H1 (cell line): ENCODE measurements around the gene NPR1. TPM values are rescaled to one million over a fixed set of nuclear protein-coding genes. Genes with fewer than 3 reads are reported as not detected.
A peak's percentile ranks its signal among the peaks of the same experiment; 100 is the strongest.

Source experiments
- BACH1 ChIP-seq: IDR thresholded peaks from 2 replicates; pipeline ENCODE4 v1.6.1; 2012; ENCODE audit warnings: low read length, improper control_type of control experiment
- BCL11A ChIP-seq, 2 experiments: IDR thresholded peaks; one replicate each; pipeline ENCODE4 v1.6.1; 2011; ENCODE audit warnings: low read depth in 2 of 2, low read length in 2 of 2, mild to moderate bottlenecking in 2 of 2
- CBX5 ChIP-seq: fragments of 300-800, 300-1000 bp; sonication (generic); IDR thresholded peaks from 2 replicates; pipeline ENCODE4 v1.7.1; 2016; ENCODE audit warnings: antibody characterized with exemption, low read length, low read depth
- EZH2 ChIP-seq: fragments of 200-600 bp; sonication (generic); IDR thresholded peaks from 2 replicates; pipeline ENCODE4 v1.7.1; 2012; ENCODE audit warnings: low read depth, mild to moderate bottlenecking, moderate library complexity, low read length, inconsistent platforms; ENCODE audit not compliant: severe bottlenecking
- HDAC2 ChIP-seq, 2 experiments: fragments of 300-600 bp in 1 of 2; sonication (generic) in 1 of 2; IDR thresholded peaks; 2 replicates each; pipeline ENCODE4 v1.6.1; 2011 to 2012; ENCODE audit warnings: low read depth in 2 of 2, low read length in 2 of 2, mild to moderate bottlenecking in 2 of 2, moderate library complexity in 2 of 2, borderline replicate concordance in 1 of 2, inconsistent platforms in 1 of 2
- HDAC6 ChIP-seq: IDR thresholded peaks from one replicate; pipeline ENCODE4 v1.7.1; 2012; ENCODE audit warnings: low read depth, mild to moderate bottlenecking, inconsistent platforms, low read length, moderate library complexity
- JUN ChIP-seq: IDR thresholded peaks from 2 replicates; pipeline ENCODE4 v1.6.1; 2011; ENCODE audit warnings: low read depth, mild to moderate bottlenecking, improper control_type of control experiment, low read length
- JUND ChIP-seq: IDR thresholded peaks from 2 replicates; pipeline ENCODE4 v1.6.1; 2011; ENCODE audit warnings: mild to moderate bottlenecking, improper control_type of control experiment, low read length
- MAFK ChIP-seq: IDR thresholded peaks from 2 replicates; pipeline ENCODE4 v1.6.1; 2012; ENCODE audit warnings: low read depth, mild to moderate bottlenecking, improper control_type of control experiment, low read length
- PHF8 ChIP-seq: fragments of 200-600 bp; sonication (generic); conservative IDR thresholded peaks from 2 replicates; pipeline ENCODE4 v1.7.1; 2012; ENCODE audit warnings: low read depth, mild to moderate bottlenecking, inconsistent platforms, low read length, moderate library complexity
- POLR2A ChIP-seq, 2 experiments: IDR thresholded peaks; 1 replicate in 1 of 2; 2 replicates in 1 of 2; pipeline ENCODE4 v1.6.1; 2011; ENCODE audit warnings: low read depth in 2 of 2, low read length in 2 of 2, mild to moderate bottlenecking in 2 of 2; ENCODE audit errors: control extremely low read depth in 1 of 2
- RAD21 ChIP-seq, 2 experiments: IDR thresholded peaks in 1 of 2; conservative IDR thresholded peaks in 1 of 2; 2 replicates each; pipeline ENCODE4 v1.6.1; 2011; ENCODE audit warnings: low read depth in 2 of 2, low read length in 2 of 2, improper control_type of control experiment in 1 of 2, inconsistent platforms in 1 of 2, mild to moderate bottlenecking in 1 of 2, moderate library complexity in 1 of 2
- RBBP5 ChIP-seq: IDR thresholded peaks from 2 replicates; pipeline ENCODE4 v1.7.1; 2012; ENCODE audit warnings: low read depth, mild to moderate bottlenecking, inconsistent platforms, low read length, moderate library complexity, borderline replicate concordance
- RFX5 ChIP-seq: IDR thresholded peaks from 2 replicates; pipeline ENCODE4 v1.6.1; 2011; ENCODE audit warnings: low read depth, low read length, improper control_type of control experiment, borderline replicate concordance
- RNF2 ChIP-seq: fragments of 200-900, 300-1000 bp; sonication (generic); IDR thresholded peaks from 2 replicates; pipeline ENCODE4 v1.7.1; 2016; ENCODE audit warnings: borderline replicate concordance, low read depth, mild to moderate bottlenecking, antibody characterized with exemption, low read length; ENCODE audit not compliant: poor library complexity, severe bottlenecking; ENCODE audit errors: missing control alignments
- SIX5 ChIP-seq: IDR thresholded peaks from 2 replicates; pipeline ENCODE4 v1.6.1; 2011; ENCODE audit warnings: mild to moderate bottlenecking, low read depth, low read length
- SP1 ChIP-seq: IDR thresholded peaks from 2 replicates; pipeline ENCODE4 v1.6.1; 2011; ENCODE audit warnings: low read depth, low read length
- SP4 ChIP-seq: IDR thresholded peaks from 2 replicates; pipeline ENCODE4 v1.6.1; 2012; ENCODE audit warnings: low read length, inconsistent platforms
- SRF ChIP-seq: IDR thresholded peaks from 2 replicates; pipeline ENCODE4 v1.6.1; 2011; ENCODE audit warnings: mild to moderate bottlenecking, low read depth, low read length, moderate library complexity
- TAF1 ChIP-seq: IDR thresholded peaks from 2 replicates; pipeline ENCODE4 v1.6.1; 2011; ENCODE audit warnings: mild to moderate bottlenecking, low read depth, low read length
- TBP ChIP-seq: IDR thresholded peaks from 2 replicates; pipeline ENCODE4 v1.6.1; 2011; ENCODE audit warnings: low read depth, low read length, improper control_type of control experiment
- TCF12 ChIP-seq: IDR thresholded peaks from 2 replicates; pipeline ENCODE4 v1.6.1; 2011; ENCODE audit warnings: low read depth, mild to moderate bottlenecking, low read length
- polyA plus RNA-seq, 7 experiments: library from polyadenylated mRNA; depleted of rRNA in 3 of 7; stranded (reverse) in 5 of 7; unstranded in 2 of 7; fragments of >200 nt in 5 of 7; fragments of 200-250 nt in 2 of 7; gene quantifications; 1 replicate in 5 of 7; 2 replicates in 1 of 7; 4 replicates in 1 of 7; pipeline versions ENCODE4 v1.2.1 to v1.2.3, GENCODE V29; 2011 to 2013; ENCODE audit warnings: missing spikeins in 2 of 7, mixed read lengths in 2 of 7
- total RNA-seq: library from RNA; stranded (reverse); fragmentation: NEBNext Ultra II Directional; extraction: Animal tissue kit (Norgen Biotek cat#: 25700); gene quantifications from 2 replicates; pipeline ENCODE4 v1.2.1, GENCODE V29; 2021

NPR1 gene
- total and polyA plus RNA-seq, 2 of the 8 experiments (the other 6 are each of a cell fraction or from before 2014, with no cell fraction given): 11.7 to 13.2 TPM

DNA sequence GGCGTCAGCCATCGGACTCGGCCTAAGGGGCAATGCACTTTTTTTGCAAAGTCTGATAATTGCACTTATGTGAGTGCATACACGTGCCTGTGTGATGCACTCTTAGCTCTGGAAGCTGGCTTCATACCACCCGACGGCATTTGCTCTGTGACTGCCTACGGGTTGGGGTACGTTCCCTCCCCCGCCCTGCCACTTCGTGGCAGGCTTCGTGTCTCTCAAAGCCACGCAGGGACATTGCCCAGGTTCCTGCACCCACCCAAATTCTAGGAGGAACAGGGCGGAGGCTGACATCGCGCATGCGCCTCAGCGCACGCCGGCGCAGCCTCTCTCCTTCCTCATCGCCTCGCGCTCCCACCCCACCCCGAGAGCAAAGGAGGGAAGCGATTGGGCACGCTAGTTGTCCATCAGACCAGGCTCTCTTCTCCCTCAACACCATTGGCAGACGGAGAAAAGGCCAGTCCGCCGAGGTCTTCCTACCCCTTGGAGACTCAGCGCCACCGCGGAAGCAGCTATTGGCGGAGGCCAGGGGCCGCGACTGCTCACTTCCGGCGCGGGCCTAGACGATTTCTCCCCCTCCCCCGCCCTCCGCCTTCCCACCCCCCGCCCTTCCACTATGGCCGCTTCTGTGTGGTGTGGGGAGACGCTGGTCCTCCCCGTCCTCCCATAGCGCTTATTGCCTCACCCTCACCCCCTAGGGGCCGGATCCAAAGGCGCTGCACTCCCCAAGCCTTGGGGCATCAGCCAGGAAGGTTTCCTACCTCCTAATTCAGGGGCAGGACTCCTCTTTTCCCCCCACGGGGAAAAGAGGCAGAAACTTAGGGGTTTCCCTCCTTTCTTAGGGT is 49.2 kb downstream of the NPR1 start, which contains the start of gene INTS3 (continued):
- TF ChIP-seq RNF2 (no peak), BCL11A (IDR thresholded peaks at IDR 0.05; ENCODE audit: low read depth in 2 of 2, low read length in 2 of 2) (no peak), TBP (no peak; the same call in 1 of the 2 replicates), HDAC2 (IDR thresholded peaks at IDR 0.05; ENCODE audit: borderline replicate concordance in 1 of 2, low read depth in 2 of 2, low read length in 2 of 2) (no peak), SP1 (peak; percentile 98), JUND (no peak), BACH1 (no peak; the same call in 1 of the 2 replicates), RBBP5 (no peak), CBX5 (no peak), TAF1 (peak; percentile 45), PHF8 (peak; percentile 55; the same call in 1 of the 2 replicates), RAD21 (IDR thresholded peaks at IDR 0.05 in 1 of 2, conservative IDR thresholded peaks at IDR 0.05 in 1 of 2; ENCODE audit: low read depth in 2 of 2, low read length in 2 of 2) (no peak; a peak in 1 of 4 replicates), TCF12 (no peak), JUN (no peak), HDAC6 (no peak), SRF (no peak), POLR2A (IDR thresholded peaks at IDR 0.05; ENCODE audit: control extremely low read depth in 1 of 2, low read depth in 2 of 2, low read length in 2 of 2) (peak; percentile 40 to 56), MAFK (no peak), SIX5 (no peak), SP4 (no peak), RFX5 (peak; percentile 24; the same call in 1 of the 2 replicates), EZH2 (no peak)
